Lower leg skin (tissue), 4 donors: ENCODE results near the gene TSPEAR. TPM values are rescaled to one million over a fixed set of nuclear protein-coding genes. Genes with fewer than 3 reads are reported as not detected.

Source experiments
- DNase-seq, 2 donors: peaks; one replicate each; pipeline ENCODE4 v3.0.0-alpha.2; 2019; ENCODE audit warnings: low spot score in 2 of 2
- H3K4me3 ChIP-seq: fragments of 200-600 bp; sonication (generic); 2 replicates; pipeline ENCODE4 v1.5.1; 2017; ENCODE audit warnings: mild to moderate bottlenecking, low read depth; ENCODE audit not compliant: poor library complexity, severe bottlenecking
- POLR2A ChIP-seq, 2 donors: fragments of 450-650 bp; IDR thresholded peaks; one replicate each; pipeline ENCODE4 v1.6.1; 2016 to 2017; ENCODE audit warnings: antibody characterized with exemption in 2 of 2, mild to moderate bottlenecking in 1 of 2, moderate library complexity in 1 of 2
- WGBS, 2 donors: methylation state at CpG; one replicate each; pipeline ENCODE4 v1.1.5; 2018; 5-methylcytosine and 5-hydroxymethylcytosine counted together
- intact Hi-C: fragments of 100-400 bp; cut with DNase I; formaldehyde crosslinking; loops from one replicate; pipeline ENCODE4 v1.15.0; 2023; ENCODE audit warnings: low total_unique reads
- total RNA-seq, 4 donors: library from RNA; depleted of rRNA; stranded (reverse); fragments of >200 nt; gene quantifications; one replicate each; pipeline ENCODE4 v1.1.0, GENCODE V29; 2016
- TF ChIP-seq, protein P1 (sequence below), 3 donors: fragments of 450-650 bp; IDR thresholded peaks; one replicate each; pipeline ENCODE4 v1.5.1; 2016; ENCODE audit warnings: antibody characterized with exemption in 3 of 3, mild to moderate bottlenecking in 3 of 3, moderate library complexity in 2 of 3

TSPEAR gene
- total RNA-seq, 4 donors from 2014 or later: 0.06 TPM; not detected in 3

GRCh38 chr21:44549525-44550211 is 161.7 kb downstream of the TSPEAR start:
- intact Hi-C loops: no loop called here
- WGBS, 2 donors: 46 to 49% methylated on average over 18 to 24 of the region's 25 CpGs
- no peak for TF ChIP-seq POLR2A (IDR thresholded peaks at IDR 0.05)
- TF ChIP-seq, protein P1, sequence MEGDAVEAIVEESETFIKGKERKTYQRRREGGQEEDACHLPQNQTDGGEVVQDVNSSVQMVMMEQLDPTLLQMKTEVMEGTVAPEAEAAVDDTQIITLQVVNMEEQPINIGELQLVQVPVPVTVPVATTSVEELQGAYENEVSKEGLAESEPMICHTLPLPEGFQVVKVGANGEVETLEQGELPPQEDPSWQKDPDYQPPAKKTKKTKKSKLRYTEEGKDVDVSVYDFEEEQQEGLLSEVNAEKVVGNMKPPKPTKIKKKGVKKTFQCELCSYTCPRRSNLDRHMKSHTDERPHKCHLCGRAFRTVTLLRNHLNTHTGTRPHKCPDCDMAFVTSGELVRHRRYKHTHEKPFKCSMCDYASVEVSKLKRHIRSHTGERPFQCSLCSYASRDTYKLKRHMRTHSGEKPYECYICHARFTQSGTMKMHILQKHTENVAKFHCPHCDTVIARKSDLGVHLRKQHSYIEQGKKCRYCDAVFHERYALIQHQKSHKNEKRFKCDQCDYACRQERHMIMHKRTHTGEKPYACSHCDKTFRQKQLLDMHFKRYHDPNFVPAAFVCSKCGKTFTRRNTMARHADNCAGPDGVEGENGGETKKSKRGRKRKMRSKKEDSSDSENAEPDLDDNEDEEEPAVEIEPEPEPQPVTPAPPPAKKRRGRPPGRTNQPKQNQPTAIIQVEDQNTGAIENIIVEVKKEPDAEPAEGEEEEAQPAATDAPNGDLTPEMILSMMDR (IDR thresholded peaks at IDR 0.05): no peak
- no peak overlapping the region for H3K4me3 ChIP-seq
- peak in 1 of 2 donors; percentile 49 for DNase-seq

DNA sequence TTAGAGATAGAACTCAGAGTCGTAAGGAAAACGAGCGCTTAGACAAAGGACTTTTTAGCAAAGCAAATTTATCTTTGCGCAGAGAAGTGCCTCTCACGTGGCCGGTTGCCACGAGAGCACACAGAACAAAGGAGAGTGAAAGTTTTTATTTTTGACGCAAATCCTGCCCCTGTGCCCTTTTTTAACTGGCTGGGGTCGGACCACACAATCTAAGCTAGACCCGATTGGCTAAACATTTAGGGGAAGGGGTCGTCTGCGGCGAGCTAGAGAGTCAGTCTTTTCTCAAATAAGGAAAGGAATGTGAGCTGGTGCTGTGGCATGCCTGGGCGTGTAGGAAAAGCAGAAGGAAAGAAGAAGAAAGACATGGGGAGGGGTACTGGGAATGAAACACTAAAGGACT is 162.4 kb downstream of the TSPEAR start:
- intact Hi-C loops: no loop called here
- TF ChIP-seq POLR2A (IDR thresholded peaks at IDR 0.05): no peak
- TF ChIP-seq, protein P1 (IDR thresholded peaks at IDR 0.05): no peak
- H3K4me3 ChIP-seq: no peak overlapping the region
- peak in 1 of 2 donors; percentile 42 for DNase-seq
- WGBS, 2 donors: 20 to 32% methylated on average over 14 of the region's 14 CpGs

DNA sequence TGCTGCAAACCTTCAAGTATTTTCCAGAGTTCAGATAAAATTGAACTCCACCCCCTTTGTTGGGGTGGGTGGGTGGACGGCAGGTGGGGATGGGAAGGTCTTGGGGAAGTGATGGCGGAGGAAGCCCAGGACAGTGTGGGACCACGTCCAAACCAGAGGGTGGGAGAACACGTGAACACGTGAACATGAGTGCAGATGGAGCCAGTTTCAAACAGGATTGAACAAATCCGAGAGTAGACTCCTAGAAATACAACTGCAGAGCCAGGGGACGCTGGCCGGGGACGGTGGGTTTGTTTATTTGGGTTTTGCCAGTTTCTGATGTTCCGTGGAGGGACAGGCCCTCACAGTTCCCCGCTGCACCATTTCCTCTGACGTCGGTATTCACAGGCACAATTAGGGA is 163.0 kb downstream of the TSPEAR start:
- intact Hi-C loops: no loop called here
- no peak for TF ChIP-seq POLR2A (IDR thresholded peaks at IDR 0.05)
- TF ChIP-seq, protein P1 (IDR thresholded peaks at IDR 0.05): no peak
- H3K4me3 ChIP-seq: no peak overlapping the region
- 41% methylated on average over 13 of the region's 13 CpGs for WGBS, 2 donors
- peak in 1 of 2 donors; percentile 75 for DNase-seq

GRCh38 chr21:44547656-44548331 is 163.6 kb downstream of the TSPEAR start:
- intact Hi-C loops: no loop called here
- WGBS, 2 donors: 54 to 73% methylated on average over 5 of the region's 5 CpGs
- TF ChIP-seq POLR2A (IDR thresholded peaks at IDR 0.05): no peak
- TF ChIP-seq, protein P1 (IDR thresholded peaks at IDR 0.05): no peak
- H3K4me3 ChIP-seq: no peak overlapping the region
- DNase-seq: peak in 1 of 2 donors; percentile 53

- intact Hi-C loops: no loop called here
- TF ChIP-seq, protein P1 (IDR thresholded peaks at IDR 0.05): no peak
- 84 to 95% methylated on average over 3 of the region's 3 CpGs for WGBS, 2 donors
- H3K4me3 ChIP-seq: no peak overlapping the region
- DNase-seq: peak in 1 of 2 donors; percentile 40
Measured at GRCh38 chr21:44544566-44544965, 166.8 kb downstream of the TSPEAR start.
